SKM-1 (cell line): ENCODE data around the gene LDB3.

Source experiments
- DNase-seq: peaks from one replicate; lab custom pipeline; 2025; ENCODE audit not compliant: unreplicated experiment; lab: John Stamatoyannopoulos, UW

The LDB3 gene

GRCh38 chr10:86664341-86665217 is 3.7 kb upstream of the LDB3 start:
- DNase-seq = no peak

- DNase-seq = no peak
These were observed 3.1 kb upstream of the LDB3 start for GRCh38 chr10:86665218-86665607.

GRCh38 chr10:86665868-86666267 is 2.4 kb upstream of the LDB3 start:
- no peak for DNase-seq

GRCh38 chr10:86666538-86666937 is 1.8 kb upstream of the LDB3 start:
- DNase-seq = no peak

- no peak for DNase-seq
These were observed 710 bp upstream of the LDB3 start for GRCh38 chr10:86667421-86668181.

- no peak for DNase-seq
These were observed 2.0 kb downstream of the LDB3 start for GRCh38 chr10:86670290-86670811.

- no peak for DNase-seq
These were observed 2.6 kb downstream of the LDB3 start for GRCh38 chr10:86670876-86671275.

- DNase-seq = no peak
These were observed 3.1 kb downstream of the LDB3 start for GRCh38 chr10:86671419-86671818.

GRCh38 chr10:86671985-86672710 is 3.8 kb downstream of the LDB3 start:
- DNase-seq = no peak

- DNase-seq = no peak
These were observed 5.0 kb downstream of the LDB3 start for GRCh38 chr10:86673216-86673826.

- DNase-seq = no peak
These were observed 5.7 kb downstream of the LDB3 start for GRCh38 chr10:86673827-86674581.

GRCh38 chr10:86674912-86675311 is 6.6 kb downstream of the LDB3 start:
- DNase-seq = no peak

GRCh38 chr10:86677374-86677773 is 9.1 kb downstream of the LDB3 start:
- DNase-seq = no peak

GRCh38 chr10:86678999-86679792 is 10.9 kb downstream of the LDB3 start:
- no peak for DNase-seq

- no peak for DNase-seq
These were observed 12.7 kb downstream of the LDB3 start for GRCh38 chr10:86681047-86681446.

- DNase-seq = no peak
These were observed 13.5 kb downstream of the LDB3 start for GRCh38 chr10:86681722-86682386.

- no peak for DNase-seq
These were observed 14.4 kb downstream of the LDB3 start for GRCh38 chr10:86682675-86683074.

GRCh38 chr10:86684331-86685097 is 16.2 kb downstream of the LDB3 start:
- no peak for DNase-seq
